Heart left ventricle (tissue), 11 donors: Measurements from ENCODE around the gene STAU1. TPM values are rescaled to one million over a fixed set of nuclear protein-coding genes. Genes with fewer than 3 reads are reported as not detected.

Experiments used
- polyA plus RNA-seq, 2 donors: library from polyadenylated mRNA; stranded (reverse); fragments of 200-250 nt; gene quantifications; one replicate each; pipeline ENCODE4 v1.2.3, GENCODE V29; 2013
- total RNA-seq, 9 donors: library from RNA; depleted of rRNA in 2 of 9; stranded (reverse); fragments of >200 nt in 2 of 9; fragmentation: NEBNext Ultra II Directional in 3 of 9; extraction: Animal tissue kit (Norgen Biotek cat#: 25700) in 3 of 9; gene quantifications; one replicate each; pipeline versions ENCODE4 v1.1.0 to v1.2.4, GENCODE V29; 2016 to 2023
- donor health status: ischemic (EF 13 %, LVEDD 7.1; RV severe dilation, severe dysfunction).
- donor health status: healthy with polysubstance abuse.
- donor health status: DM: no; HTN: yes; CAD: no.
- donor health status: DM: no; HTN: no; CAD: no.
- donor health status: ischemic (EF 25% LVEDD 5.7; RV mildly dilated, moderate dysfunction).
- donor health status: healthy.
- donor health status: DM: yes; HTN: yes; CAD: no.
- donor health status: PGD.
- donor health status: nonischemic (EF 23%, LVEDD 6.1; RV moderate dilation, normal function).

STAU1 gene
- total and polyA plus RNA-seq, 11 donors: 23.2 to 95.4 (median 70.5) TPM

Other genes starting within 250 kb of the STAU1 start
- 10 to 100 TPM; 31.2 to 56.8 (median 41.9) TPM for gene CSE1L, start 142.0 kb downstream of the STAU1 start, total RNA-seq
- gene CSE1L, start 142.0 kb downstream of the STAU1 start, polyA plus RNA-seq: 10 to 100 TPM; 19.1 to 59.0 TPM
- gene DDX27, start 31.1 kb upstream of the STAU1 start, total RNA-seq: 10 to 100 TPM; 12.0 to 18.3 (median 13.4) TPM
- 10 to 100 TPM; 13.9 to 34.2 TPM for gene DDX27, start 31.1 kb upstream of the STAU1 start, polyA plus RNA-seq
- gene ZNFX1, start 89.7 kb upstream of the STAU1 start, total RNA-seq: 10 to 100 TPM; 18.2 to 55.8 (median 26.8) TPM
- 10 to 100 TPM in 1 of 2 donors, 1 to 10 TPM in 1; 6.4 to 16.2 TPM for gene ZNFX1, start 89.7 kb upstream of the STAU1 start, polyA plus RNA-seq